ENCODE results near the gene CLEC4F. TPM values are rescaled to one million over a fixed set of nuclear protein-coding genes. Genes with fewer than 3 reads are reported as not detected.

CLEC4F gene
- total RNA-seq, 1 experiment from 2014 or later = not detected

- H4K91ac ChIP-seq (ENCODE audit: insufficient read length, low read depth, low read length) = no peak overlapping the region
- DNase-seq = no peak
- Mint-ChIP-seq H3K4me1 (peaks cover 16 to 20% of the 10 kb centered on the region in 2 experiments), H3K27me3 (ENCODE audit: low read depth) (peaks cover 47% of the 10 kb centered on the region), H3K4me3 (no peak overlapping the region), H3K27ac (no peak overlapping the region), H3K36me3 (ENCODE audit: insufficient read depth in 1 of 3, low read depth in 3 of 3) (no peaks in the 10 kb centered on the region), H3K9me3 (no peaks in the 10 kb centered on the region)
- no peak overlapping the region for H3K14ac ChIP-seq (ENCODE audit: insufficient read depth, low read length)
- H4K5ac ChIP-seq (ENCODE audit: insufficient read length, low read depth, low read length) = no peak overlapping the region
- H2BK12ac ChIP-seq (ENCODE audit: insufficient read length, low read depth, low read length) = no peak overlapping the region
- no peaks in the 10 kb centered on the region for H3K79me2 ChIP-seq (ENCODE audit: insufficient read depth, low read length)
- H3K23me2 ChIP-seq (ENCODE audit: insufficient read length, low read depth, low read length, poor library complexity, severe bottlenecking) = no peaks in the 10 kb centered on the region
- no peak overlapping the region for H4K8ac ChIP-seq (replicated peaks; ENCODE audit: insufficient read length, low read depth, low read length)
- H2BK5ac ChIP-seq (ENCODE audit: insufficient read length, low read length) = no peak overlapping the region
- H2BK120ac ChIP-seq (ENCODE audit: low read depth, low read length, poor library complexity, severe bottlenecking) = no peak overlapping the region
- no peak overlapping the region for H2AFZ ChIP-seq (ENCODE audit: low read length)
- H2AK5ac ChIP-seq (ENCODE audit: insufficient read length, low read length) = no peak overlapping the region
- no peaks in the 10 kb centered on the region for H3K9me3 ChIP-seq (ENCODE audit: control insufficient read depth, low read depth, low read length)
- H3K79me1 ChIP-seq (ENCODE audit: insufficient read depth, low read depth, low read length, poor library complexity, severe bottlenecking) = no peaks in the 10 kb centered on the region
- H3K4me1 ChIP-seq (ENCODE audit: insufficient read depth, low read length) = peaks cover 2% of the 10 kb centered on the region; the same call in 1 of the 2 replicates
- no peak overlapping the region for H2BK20ac ChIP-seq (ENCODE audit: low read depth, low read length, poor library complexity, severe bottlenecking)
- no CpG with 5 or more reads among the region's 5 CpGs for WGBS (ENCODE audit: extremely low coverage, insufficient read length, low lambda C conversion rate)
- no peak overlapping the region for H3K4ac ChIP-seq (ENCODE audit: low read depth, low read length)
- no peaks in the 10 kb centered on the region for H4K20me1 ChIP-seq (ENCODE audit: control insufficient read depth, insufficient read depth, insufficient read length)
- H3K27me3 ChIP-seq (ENCODE audit: insufficient read depth, low read length) = no peaks in the 10 kb centered on the region
- TF ChIP-seq CTCF (conservative IDR thresholded peaks at IDR 0.05) = no peak
- H3K56ac ChIP-seq (ENCODE audit: insufficient read length, low read depth, low read length) = no peak overlapping the region
- H3K27ac ChIP-seq (ENCODE audit: insufficient read length, low read depth, low read length) = no peak overlapping the region
- H2BK15ac ChIP-seq (ENCODE audit: low read depth, low read length) = no peak overlapping the region
- H3K4me2 ChIP-seq (ENCODE audit: insufficient read depth, insufficient read length, low read length) = no peak overlapping the region
- H3K9ac ChIP-seq (ENCODE audit: extremely low read depth, insufficient read length, low read length) = no peak overlapping the region
- H3K23ac ChIP-seq (ENCODE audit: insufficient read length, low read depth, low read length) = no peak overlapping the region
- H3T11ph ChIP-seq (ENCODE audit: low read length) = no peak overlapping the region
- H3K18ac ChIP-seq (ENCODE audit: insufficient read length, low read depth, low read length) = no peak overlapping the region
Measured at GRCh38 chr2:70830366-70830765, 10.0 kb upstream of the CLEC4F start.
